BE2C (cell line): ENCODE results near the gene WNT8B. TPM values are rescaled to one million over a fixed set of nuclear protein-coding genes. Genes with fewer than 3 reads are reported as not detected.
A peak's percentile ranks its signal among the peaks of the same experiment; 100 is the strongest.

Experiments used
- DNase-seq: peaks from one replicate; pipeline ENCODE4 v3.0.0-alpha.2; 2020
- H3K27me3 ChIP-seq: fragments of 250-450 bp; sonication (Bioruptor Pico); 2 replicates; pipeline ENCODE4 v1.5.1; 2020; ENCODE audit warnings: mild to moderate bottlenecking
- H3K36me3 ChIP-seq: fragments of 250-450 bp; sonication (Bioruptor Pico); 2 replicates; pipeline ENCODE4 v1.5.1; 2020; ENCODE audit warnings: mild to moderate bottlenecking
- H3K4me1 ChIP-seq: fragments of 250-450 bp; sonication (Bioruptor Pico); 2 replicates; pipeline ENCODE4 v1.5.1; 2020
- H3K4me3 ChIP-seq: 2 replicates; pipeline ENCODE4 v1.5.1; 2011; ENCODE audit warnings: low read depth, low read length
- H3K9me3 ChIP-seq: fragments of 250-450 bp; sonication (Bioruptor Pico); 2 replicates; pipeline ENCODE4 v1.5.1; 2020
- CTCF ChIP-seq: IDR thresholded peaks from 2 replicates; pipeline ENCODE4 v1.5.1; 2012; ENCODE audit warnings: mild to moderate bottlenecking, low read depth, low read length
- polyA plus RNA-seq: library from polyadenylated mRNA; unstranded; fragments of >200 nt; gene quantifications from one replicate; pipeline ENCODE4 v1.2.1, GENCODE V29; 2012; ENCODE audit warnings: low read depth, missing spikeins; ENCODE audit not compliant: insufficient read length, insufficient read depth

Gene WNT8B
- 0.82 TPM for polyA plus RNA-seq

DNA sequence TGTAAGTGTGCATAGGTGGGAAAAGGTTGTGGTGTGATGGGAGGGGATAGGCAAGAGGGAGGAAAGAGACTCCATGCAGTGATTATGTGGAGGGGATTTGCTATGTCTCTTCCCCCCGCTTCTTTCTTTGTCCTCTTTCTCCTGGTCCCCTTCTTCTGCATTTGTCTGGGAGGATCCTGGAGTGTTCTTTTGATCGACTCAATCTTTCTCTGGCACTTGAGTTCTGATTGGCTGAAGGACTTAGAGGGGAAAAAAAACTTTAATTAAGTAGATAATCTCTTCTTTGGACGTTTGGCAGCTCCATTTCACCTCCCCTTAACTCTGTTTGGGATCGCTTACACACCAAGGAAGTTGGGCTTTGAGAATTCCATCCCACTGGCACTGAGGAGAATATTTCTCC lies at the start of gene WNT8B:
Gene WNT8B (plus strand): TSS at position 301 of the 400 bp plus-strand sequence. CDS start 160 bp downstream, outside the sequence.
- Histone ChIP-seq H3K4me1 (no peaks in the 10 kb centered on the region), H3K9me3 (no peaks in the 10 kb centered on the region), H3K4me3 (no peak within 1 kb of the TSS), H3K36me3 (no peaks in the 10 kb centered on the region), H3K27me3 (peaks cover 46% of the 10 kb centered on the region)
- no peak for TF ChIP-seq CTCF
- DNase-seq = no peak

GRCh38 chr10:100413173-100413572 lies 49.6 kb upstream of the WNT8B start:
- TF ChIP-seq CTCF = no peak
- H3K4me1 ChIP-seq = no peaks in the 10 kb centered on the region
- no peaks in the 10 kb centered on the region for H3K36me3 ChIP-seq
- no peaks in the 10 kb centered on the region for H3K9me3 ChIP-seq
- no peak overlapping the region for H3K4me3 ChIP-seq
- no peak for DNase-seq
- no peaks in the 10 kb centered on the region for H3K27me3 ChIP-seq

GRCh38 chr10:100419911-100420449 lies 42.8 kb upstream of the WNT8B start:
- Histone ChIP-seq H3K27me3 (no peaks in the 10 kb centered on the region), H3K4me1 (no peaks in the 10 kb centered on the region), H3K36me3 (no peaks in the 10 kb centered on the region), H3K4me3 (no peak overlapping the region), H3K9me3 (no peaks in the 10 kb centered on the region)
- no peak for DNase-seq
- no peak for TF ChIP-seq CTCF

- DNase-seq = no peak
- no peaks in the 10 kb centered on the region for H3K27me3 ChIP-seq
- H3K36me3 ChIP-seq = no peaks in the 10 kb centered on the region
- no peaks in the 10 kb centered on the region for H3K9me3 ChIP-seq
- no peak overlapping the region for H3K4me3 ChIP-seq
- no peak for TF ChIP-seq CTCF
- H3K4me1 ChIP-seq = peaks cover 2% of the 10 kb centered on the region; the same call in 1 of the 2 replicates
Measured at GRCh38 chr10:100427374-100427773, 35.4 kb upstream of the WNT8B start.

DNA sequence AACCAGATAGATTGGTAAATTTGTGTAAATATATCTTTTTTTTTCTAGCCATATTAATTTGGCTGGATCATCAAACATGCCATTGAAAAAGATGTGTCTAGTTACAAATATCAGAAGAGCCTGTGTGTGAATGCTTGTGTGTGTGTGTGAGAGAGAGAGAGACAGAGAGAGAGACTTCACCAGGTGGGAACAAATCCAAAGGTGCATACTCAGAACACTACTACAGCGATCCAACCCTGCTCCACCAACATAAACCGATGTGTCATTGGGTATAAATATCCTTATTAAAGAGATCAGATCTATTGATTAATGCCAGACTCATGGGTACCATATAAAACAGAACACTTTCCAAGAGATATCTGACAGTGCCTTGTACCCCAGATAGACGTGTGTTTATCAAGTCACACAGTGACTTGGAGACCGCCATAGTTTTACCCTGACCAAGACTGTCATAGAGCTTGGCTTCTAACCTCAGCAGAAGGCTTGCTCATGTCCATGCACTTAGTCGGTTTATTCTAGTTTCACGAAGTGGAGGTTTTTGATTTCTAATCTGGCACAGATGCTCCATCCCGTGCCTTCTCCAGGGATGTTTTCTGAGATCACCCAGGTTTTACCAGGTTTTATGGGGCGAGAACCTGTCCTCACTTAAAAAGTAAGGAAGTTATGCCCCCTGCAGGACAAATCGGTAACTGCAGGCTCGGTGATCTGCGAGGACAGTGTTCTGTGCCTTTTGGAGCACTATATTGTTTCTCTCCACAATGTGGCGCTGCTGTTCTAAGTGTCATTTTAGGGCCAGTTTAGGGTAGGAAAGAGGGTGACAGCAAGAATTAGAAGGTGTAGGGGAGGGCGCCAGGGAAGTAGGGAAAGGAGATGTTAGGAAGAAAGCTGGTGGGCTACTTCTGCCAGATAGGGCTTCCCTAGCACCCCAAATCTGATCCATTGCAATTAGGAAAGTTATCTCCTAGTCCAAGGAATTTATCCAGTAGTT lies 29.3 kb upstream of the WNT8B start:
- DNase-seq = peak; percentile 92
- peak; percentile 99 for TF ChIP-seq CTCF
- Histone ChIP-seq H3K4me1 (peaks cover 2% of the 10 kb centered on the region; the same call in 1 of the 2 replicates), H3K9me3 (no peaks in the 10 kb centered on the region), H3K27me3 (no peaks in the 10 kb centered on the region), H3K36me3 (no peaks in the 10 kb centered on the region), H3K4me3 (peak overlapping the region; percentile 30)

DNA sequence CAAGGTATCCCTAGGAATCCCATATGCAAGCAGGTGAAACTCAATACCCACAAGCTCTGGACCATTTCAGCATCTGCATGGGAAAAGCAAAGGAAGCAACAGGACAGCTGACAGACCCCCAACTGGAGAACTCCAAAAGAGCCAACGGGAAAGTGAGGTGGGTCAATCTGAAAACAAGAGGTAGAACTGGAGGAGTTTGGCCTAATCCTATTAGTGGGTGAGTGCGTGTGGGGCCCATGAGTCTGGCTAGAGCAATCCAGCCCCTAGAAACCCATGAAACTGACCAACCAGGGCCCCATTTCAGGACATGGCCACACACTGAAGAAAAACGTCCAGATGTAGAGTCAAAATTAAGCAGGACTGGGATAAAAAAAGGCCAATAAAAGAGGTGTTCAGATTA lies 26.6 kb upstream of the WNT8B start:
- no peaks in the 10 kb centered on the region for H3K36me3 ChIP-seq
- H3K27me3 ChIP-seq = no peaks in the 10 kb centered on the region
- no peaks in the 10 kb centered on the region for H3K9me3 ChIP-seq
- DNase-seq = no peak
- no peak for TF ChIP-seq CTCF
- no peaks in the 10 kb centered on the region for H3K4me1 ChIP-seq
- H3K4me3 ChIP-seq = no peak overlapping the region
